ENCODE results near the gene C21orf91. TPM values are rescaled to one million over a fixed set of nuclear protein-coding genes. Genes with fewer than 3 reads are reported as not detected.

The C21orf91 gene
- 10 to 100 TPM in 4 of 6 donors, 1 to 10 TPM in 2; 2.2 to 18.3 (median 15.4) TPM for total RNA-seq

- 0% methylated on average over 21 to 44 of the region's 78 CpGs for WGBS, 2 donors
- peak within 1 kb of the TSS; percentile 89 to 98 (median 94) for H3K27ac ChIP-seq
- peak; percentile 91 to 97 for DNase-seq
- ATAC-seq (ENCODE audit: low FRiP score in 2 of 2): peak; percentile 98
- H3K36me3 ChIP-seq: peaks cover 0 to 15% (median 0%) of the 10 kb centered on the region in 4 donors
- H3K27me3 ChIP-seq: no peaks in the 10 kb centered on the region
- peak within 1 kb of the TSS; percentile 75 to 93 (median 86) for H3K4me3 ChIP-seq
- no peaks in the 10 kb centered on the region for H3K9me3 ChIP-seq
- TF ChIP-seq POLR2AphosphoS5 (IDR thresholded peaks at IDR 0.05): peak; percentile 50 to 89
- TF ChIP-seq CTCF (IDR thresholded peaks at IDR 0.05): no peak
- peak in 3 of 4 donors; percentile 85 to 98 (median 98) for TF ChIP-seq POLR2A (IDR thresholded peaks at IDR 0.05)
- peaks cover 4 to 15% (median 9%) of the 10 kb centered on the region in 4 donors for H3K4me1 ChIP-seq
Observed at GRCh38 chr21:17819114-17819876, at the start of gene C21orf91. Gene C21orf91, minus strand, starts transcription at chr21:17819356. Its CDS starts 1,038 bp downstream, at chr21:17818318.

- H3K9me3 ChIP-seq: peaks cover 0 to 3% (median 0%) of the 10 kb centered on the region in 4 donors
- no peak overlapping the region for H3K4me3 ChIP-seq
- H3K4me1 ChIP-seq: no peaks in the 10 kb centered on the region
- H3K27me3 ChIP-seq: no peaks in the 10 kb centered on the region
- no peaks in the 10 kb centered on the region for H3K36me3 ChIP-seq
- 93 to 96% methylated on average over 2 of the region's 2 CpGs for WGBS, 2 donors
- no peak for DNase-seq
- H3K27ac ChIP-seq: no peak overlapping the region
- TF ChIP-seq POLR2AphosphoS5 (IDR thresholded peaks at IDR 0.05): no peak
- no peak for TF ChIP-seq POLR2A (IDR thresholded peaks at IDR 0.05)
- no peak for TF ChIP-seq CTCF (IDR thresholded peaks at IDR 0.05)
- no peak for TF ChIP-seq EP300 (IDR thresholded peaks at IDR 0.05)
- no peak for ATAC-seq (ENCODE audit: low FRiP score in 2 of 2)
Observed at GRCh38 chr21:17866590-17866989, 47.4 kb upstream of the C21orf91 start.

- no peak for ATAC-seq (ENCODE audit: low FRiP score in 2 of 2)
Observed at GRCh38 chr21:17859661-17860060, 40.5 kb upstream of the C21orf91 start.

GRCh38 chr21:17858747-17859146 is 39.6 kb upstream of the C21orf91 start:
- Histone ChIP-seq H3K27me3 (no peaks in the 10 kb centered on the region), H3K36me3 (no peaks in the 10 kb centered on the region), H3K4me1 (no peaks in the 10 kb centered on the region), H3K4me3 (no peak overlapping the region), H3K27ac (no peak overlapping the region), H3K9me3 (no peaks in the 10 kb centered on the region)
- DNase-seq: no peak
- 86 to 89% methylated on average over 2 of the region's 2 CpGs for WGBS, 2 donors
- no peak for ATAC-seq (ENCODE audit: low FRiP score in 2 of 2)
- TF ChIP-seq POLR2A (IDR thresholded peaks at IDR 0.05) (no peak), POLR2AphosphoS5 (IDR thresholded peaks at IDR 0.05) (no peak), CTCF (IDR thresholded peaks at IDR 0.05) (no peak), EP300 (IDR thresholded peaks at IDR 0.05) (no peak)

More at GRCh38 chr21:17859661-17860060, 40.5 kb upstream of the C21orf91 start:
- Histone ChIP-seq H3K4me3 (no peak overlapping the region), H3K36me3 (no peaks in the 10 kb centered on the region), H3K9me3 (no peaks in the 10 kb centered on the region), H3K4me1 (no peaks in the 10 kb centered on the region), H3K27ac (no peak overlapping the region), H3K27me3 (no peaks in the 10 kb centered on the region)
- 92% methylated on average over 1 of the region's 1 CpG for WGBS, 2 donors
- TF ChIP-seq POLR2AphosphoS5 (IDR thresholded peaks at IDR 0.05) (no peak), POLR2A (IDR thresholded peaks at IDR 0.05) (no peak), EP300 (IDR thresholded peaks at IDR 0.05) (no peak), CTCF (IDR thresholded peaks at IDR 0.05) (no peak)
- DNase-seq: no peak

All from upper lobe of left lung (tissue), 6 donors.